ENCODE results near the gene MAML2.
A peak's percentile ranks its signal among the peaks of the same experiment; 100 is the strongest.

Gene MAML2

DNA sequence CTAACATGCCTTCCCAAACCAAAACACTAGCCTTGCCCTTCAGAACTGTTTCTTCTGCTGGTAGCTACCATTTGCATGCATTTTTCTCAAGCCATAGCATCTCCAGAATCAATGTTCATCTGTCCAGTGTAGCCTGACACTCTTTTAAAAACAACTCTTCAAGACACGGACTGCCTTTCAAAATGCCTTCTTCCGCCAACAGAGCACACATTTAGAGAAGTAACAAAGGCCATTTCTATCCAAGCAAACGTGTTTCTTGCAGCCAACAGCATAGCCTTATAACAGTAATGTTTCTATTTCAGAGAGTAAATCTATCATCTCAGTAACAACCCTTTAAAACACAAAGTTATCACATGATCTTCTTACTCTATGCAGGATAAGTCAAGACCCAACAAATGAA, 275.8 kb downstream of the MAML2 start:
- no peak for DNase-seq (ENCODE audit: low spot score)

DNA sequence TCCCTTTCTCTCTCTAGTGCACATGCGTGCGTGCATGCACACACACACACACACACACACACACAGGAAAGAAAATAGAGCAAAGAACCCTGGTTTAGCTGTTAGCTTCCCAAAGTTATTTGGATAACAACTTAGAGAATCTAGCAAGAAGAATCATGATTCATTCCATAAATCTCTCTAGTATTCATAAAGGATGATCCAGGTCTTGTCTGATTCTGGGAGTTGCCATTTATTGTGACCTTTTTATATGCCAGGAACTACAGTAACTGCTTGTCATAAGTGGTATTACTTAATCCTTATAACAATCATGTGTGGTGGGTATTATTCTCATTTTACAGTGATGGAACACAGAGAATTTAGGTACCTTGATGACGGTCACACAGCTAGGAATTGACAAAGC, 277.6 kb downstream of the MAML2 start:
- no peak for DNase-seq (ENCODE audit: low spot score)

DNA sequence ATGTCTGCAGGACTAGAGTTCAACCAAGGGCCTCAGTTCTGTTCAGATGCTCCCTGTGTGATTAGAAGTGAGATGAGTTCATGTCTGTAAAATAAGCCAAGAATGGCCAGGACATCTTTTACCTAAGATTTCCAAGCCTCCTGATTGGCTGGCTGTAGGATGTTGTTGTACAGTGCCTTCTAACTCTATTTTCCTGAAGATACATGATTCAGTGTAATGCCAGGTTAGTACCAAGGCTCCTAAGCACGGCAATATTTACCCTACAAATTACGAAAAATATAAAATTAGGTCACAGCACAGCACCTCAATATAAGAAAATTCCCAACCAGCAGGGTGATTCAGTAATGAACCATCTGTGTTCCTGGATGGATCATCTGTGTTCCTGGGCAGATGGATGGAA, 279.1 kb downstream of the MAML2 start:
- peak; percentile 95 for DNase-seq (ENCODE audit: low spot score)

DNA sequence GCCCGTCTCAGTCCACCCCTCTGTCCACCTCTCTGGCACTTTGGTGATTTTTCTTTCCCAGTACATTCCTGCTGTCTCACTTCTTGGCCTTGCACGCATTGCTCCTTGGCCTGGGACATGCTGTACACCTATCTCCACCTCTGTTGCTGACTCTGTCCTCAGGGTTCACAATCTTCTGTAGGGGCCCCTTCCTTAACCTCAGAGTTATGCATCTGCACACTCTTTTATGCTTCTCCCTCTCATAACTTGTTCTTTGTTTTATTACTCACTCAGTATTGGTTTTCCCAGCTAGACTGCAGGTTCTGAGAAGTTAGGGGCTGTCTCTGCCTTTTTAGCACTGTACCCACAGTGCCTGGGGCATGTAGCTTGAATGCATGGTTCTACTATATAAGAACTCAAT, 279.9 kb downstream of the MAML2 start:
- DNase-seq (ENCODE audit: low spot score) = no peak

DNA sequence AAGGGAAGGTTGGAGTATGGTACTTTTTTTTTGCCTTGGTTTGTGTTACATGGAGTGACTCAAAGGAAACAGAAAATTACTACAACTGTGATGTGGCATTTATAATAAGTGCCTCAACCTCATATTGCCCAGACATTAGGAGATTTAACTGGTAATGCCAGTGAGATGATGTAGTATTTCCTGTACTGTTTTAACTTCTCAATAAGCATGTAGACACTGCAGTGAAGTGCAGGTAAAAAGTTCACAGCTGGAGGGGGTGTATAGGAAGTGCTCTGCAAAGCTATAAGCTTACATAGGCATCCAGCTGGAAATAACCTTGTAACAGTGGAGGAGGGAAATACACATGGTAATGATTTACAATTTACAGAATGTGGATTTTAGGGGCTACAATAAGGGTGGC, 280.9 kb downstream of the MAML2 start:
- no peak for DNase-seq (ENCODE audit: low spot score)

DNA sequence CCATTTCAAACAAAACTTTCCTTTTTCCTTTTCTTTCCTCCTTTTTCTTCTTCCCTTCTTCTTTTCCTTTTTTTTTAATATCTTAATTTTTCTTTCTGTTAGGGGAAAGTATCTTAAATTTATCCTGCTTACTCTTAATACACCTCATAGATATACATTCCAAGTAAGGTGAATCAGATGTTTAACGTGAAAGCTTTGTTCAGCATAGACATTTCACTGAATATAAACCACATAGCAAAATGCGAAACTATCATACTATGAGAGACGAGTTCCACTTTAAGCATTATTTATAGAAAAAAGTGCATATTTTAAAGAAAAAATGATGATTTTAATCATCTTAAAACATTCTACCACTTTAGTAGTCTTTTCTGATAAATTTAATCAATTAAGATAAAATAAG, 281.3 kb downstream of the MAML2 start:
- no peak for DNase-seq (ENCODE audit: low spot score)

DNA sequence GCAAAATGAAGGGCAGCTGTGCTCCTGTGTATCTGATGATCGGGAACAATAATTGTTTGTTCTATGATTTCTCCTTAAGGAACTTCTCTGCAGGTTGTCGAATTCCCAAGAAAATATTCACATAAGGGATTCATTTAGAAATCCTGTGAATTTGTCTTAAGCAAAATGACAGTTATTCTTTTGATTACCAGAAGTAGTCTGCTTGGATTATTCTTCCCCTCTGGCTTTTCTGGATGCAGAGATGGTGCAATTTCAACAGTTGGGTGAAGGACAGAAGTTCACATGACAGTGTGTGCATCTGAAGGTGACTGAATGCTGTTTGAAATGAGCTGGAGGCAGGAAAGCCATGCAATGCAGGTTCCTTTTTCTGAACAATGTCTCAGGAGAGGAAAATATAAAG, 281.9 kb downstream of the MAML2 start:
- DNase-seq (ENCODE audit: low spot score) = no peak

DNA sequence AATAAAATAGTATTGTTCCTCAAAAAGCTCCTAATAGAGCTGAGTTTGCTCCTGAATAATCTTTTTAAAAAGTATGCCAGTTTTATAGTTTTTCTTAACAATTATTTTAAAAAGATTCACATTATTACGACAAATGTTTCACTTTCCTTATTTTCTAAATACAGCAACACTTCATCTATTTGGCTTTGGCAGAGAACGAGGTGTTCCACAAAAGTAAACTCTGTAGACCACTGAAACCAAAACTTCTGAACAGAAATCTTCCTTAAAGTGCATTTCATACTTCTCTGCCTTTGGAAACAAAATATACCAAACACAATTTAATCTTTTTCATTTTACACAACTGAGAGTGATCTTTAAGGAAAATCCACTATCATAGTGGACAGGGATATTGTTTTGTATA, 285.5 kb downstream of the MAML2 start:
- no peak for DNase-seq (ENCODE audit: low spot score)

DNA sequence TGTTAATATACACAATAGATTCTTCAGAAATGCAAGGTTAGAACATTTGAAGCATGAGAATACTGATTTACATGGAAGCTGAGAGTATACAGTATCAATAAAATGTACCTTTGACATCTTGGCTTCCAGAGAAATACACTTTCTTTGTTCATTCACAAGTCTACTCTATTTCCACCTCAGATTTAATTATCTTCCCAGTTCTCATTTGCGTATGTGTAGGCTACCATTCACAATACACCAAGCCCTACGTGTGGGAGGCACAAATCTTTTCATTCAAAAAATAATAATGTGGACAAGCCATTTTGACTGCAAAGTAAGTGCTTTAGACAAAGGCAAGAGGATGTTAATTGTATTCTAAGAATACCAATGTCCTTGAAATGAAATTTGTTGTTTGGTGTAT, 286.4 kb downstream of the MAML2 start:
- no peak for DNase-seq (ENCODE audit: low spot score)

DNA sequence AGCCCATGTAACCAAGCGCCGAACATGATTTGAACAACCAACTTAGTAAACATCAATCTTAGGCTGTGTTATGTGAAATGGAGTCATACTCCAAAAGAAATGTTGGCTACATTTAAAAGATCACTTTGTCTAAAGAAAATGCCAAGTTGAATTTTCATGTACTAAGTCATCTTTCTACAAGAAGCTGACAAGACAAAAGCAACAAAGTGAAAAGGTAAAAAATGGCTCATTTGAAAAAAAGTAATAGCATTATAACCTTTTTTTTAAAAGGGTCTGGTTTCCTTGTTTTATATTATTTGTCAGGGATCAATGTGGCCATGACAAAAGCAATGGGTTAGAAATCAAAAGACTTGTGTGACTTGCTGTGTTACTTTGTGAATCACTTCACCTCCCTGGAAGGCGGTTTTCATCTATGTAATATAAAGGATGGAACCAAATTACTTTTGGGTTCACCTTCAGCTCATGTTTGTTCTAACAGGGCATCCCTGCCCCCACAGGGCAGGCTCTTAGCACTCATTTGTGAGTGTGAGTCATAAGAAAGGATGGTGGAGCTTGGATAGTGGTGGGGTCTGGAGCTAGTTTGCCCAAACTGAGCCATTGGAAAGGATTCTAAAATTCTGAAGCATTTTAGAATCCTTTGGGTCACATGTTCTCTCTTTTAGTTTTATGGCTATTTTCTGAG, 287.1 kb downstream of the MAML2 start:
- no peak for DNase-seq (ENCODE audit: low spot score)

DNA sequence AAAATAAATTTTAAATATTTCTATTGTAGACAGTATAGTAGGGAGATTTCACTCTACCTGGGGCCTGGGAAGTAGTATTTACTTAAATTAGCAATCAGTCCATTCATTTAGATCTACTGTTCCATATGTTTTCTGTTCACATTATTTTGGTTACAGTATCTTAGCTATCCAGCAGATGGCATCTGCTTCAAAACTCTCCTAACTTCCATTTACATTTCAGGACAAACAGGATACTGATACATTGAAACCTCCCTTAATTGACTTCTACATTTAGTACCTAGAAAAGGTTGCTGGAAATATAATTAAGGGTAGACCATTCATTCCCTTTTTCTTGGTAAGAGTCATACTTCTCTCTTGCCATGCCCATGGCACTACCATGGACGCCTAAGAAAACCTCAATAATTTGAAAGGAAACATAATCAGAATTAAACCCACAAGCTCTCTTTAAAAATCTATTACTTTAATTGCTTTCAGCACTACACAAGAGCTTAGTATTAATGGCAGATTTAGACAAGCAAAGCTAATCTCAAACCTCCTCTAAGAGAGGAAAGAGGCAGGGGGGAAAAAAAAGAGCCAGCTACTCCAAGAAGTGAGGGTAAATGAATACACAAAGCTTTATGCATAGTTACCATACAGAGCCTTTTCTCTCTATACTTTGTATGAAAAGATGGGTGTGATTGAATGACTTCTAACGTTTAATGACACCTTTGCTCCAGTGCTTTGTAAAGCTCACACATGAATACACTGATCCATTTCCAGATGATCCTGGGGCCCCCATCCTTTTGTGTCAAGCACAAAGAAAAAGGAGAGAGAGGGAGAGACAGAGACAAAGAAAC, 287.9 kb downstream of the MAML2 start:
- DNase-seq (ENCODE audit: low spot score) = peak; percentile 65

DNA sequence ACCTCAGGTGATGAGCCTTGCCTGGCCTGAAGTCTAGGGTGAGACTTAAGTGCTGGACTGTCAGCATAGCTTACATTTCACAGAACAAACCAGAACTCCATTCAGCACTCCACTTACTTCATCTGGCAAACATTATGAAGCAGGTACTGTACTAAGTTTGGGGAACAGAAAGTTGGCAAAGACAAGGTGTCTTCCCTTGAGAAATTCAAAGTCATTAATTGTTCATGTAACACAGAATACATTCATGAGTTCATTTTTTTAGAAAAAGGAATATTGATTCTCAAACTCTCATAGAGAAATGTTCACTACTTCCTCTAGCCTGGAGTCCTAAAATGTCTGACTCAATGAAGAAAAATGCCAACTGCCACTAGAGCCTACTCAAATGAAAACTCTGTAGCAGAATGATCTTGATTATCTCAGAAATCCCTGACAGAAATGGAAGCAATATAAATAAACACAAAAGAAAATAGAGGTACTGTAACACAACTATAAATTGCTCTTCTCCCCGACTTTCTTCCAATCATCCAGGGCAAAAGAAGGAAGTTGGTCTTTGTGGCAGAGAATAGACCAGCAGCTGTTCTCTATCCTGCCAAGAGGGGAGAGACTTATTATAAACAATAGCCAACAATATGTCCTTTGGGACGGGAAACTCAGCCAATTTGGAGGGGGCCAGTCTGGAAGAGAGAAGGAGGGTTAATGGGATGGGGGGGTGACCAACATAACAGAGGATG, 289.9 kb downstream of the MAML2 start:
- DNase-seq (ENCODE audit: low spot score) = no peak

DNA sequence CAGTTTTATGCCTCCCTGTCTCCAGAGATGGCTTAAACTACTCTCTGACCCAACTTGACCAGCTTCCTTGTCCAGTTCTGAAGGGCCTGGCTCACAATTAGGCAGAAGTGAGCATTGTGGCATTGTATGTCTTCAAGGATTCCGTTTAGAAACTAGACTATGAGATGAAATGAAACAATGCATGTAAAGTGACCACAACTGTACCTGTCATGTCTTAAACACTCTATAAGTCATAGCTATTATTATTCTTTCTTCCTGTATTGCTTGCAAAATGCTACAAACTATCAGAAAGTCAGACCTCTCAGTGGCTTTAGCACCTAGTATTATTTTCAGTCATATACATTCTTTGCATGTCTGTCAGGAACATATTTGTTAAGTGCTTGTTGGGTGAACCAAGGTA, 291.2 kb downstream of the MAML2 start:
- DNase-seq (ENCODE audit: low spot score) = no peak

DNA sequence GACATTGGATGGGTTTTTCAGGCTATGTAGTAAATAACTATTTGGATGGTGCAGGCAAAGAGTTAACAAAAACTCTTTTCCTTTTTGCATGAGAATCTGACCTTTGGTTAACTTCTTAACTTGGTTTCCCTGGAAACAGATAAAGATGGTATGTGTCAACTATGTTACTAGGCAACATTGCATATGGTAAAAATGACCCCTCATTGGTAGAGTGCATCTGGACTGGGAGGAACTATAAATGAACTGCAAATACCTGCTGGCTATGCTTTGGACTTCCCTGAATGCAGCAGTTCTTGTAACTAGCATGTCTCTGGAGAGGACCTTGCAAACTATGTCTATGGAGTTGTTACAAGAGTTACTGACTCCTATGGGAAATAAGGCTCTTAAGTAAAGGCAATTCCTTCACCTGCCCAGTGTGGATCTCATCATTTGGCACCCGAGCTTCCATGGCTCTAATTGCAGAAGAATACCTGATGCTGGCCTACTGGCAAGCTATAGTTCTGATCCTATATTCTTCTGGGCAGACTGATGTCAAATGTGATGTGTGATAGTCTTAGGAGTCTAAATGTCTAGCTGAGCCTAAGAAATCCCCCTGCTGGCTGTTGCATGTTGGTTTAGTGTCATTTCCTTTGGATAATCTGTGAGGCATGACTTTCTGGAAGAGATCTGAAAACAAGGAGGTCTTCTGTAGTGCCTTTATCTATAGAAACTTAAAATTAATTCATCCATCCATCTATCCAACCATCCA, 292.4 kb downstream of the MAML2 start:
- DNase-seq (ENCODE audit: low spot score) = no peak

DNA sequence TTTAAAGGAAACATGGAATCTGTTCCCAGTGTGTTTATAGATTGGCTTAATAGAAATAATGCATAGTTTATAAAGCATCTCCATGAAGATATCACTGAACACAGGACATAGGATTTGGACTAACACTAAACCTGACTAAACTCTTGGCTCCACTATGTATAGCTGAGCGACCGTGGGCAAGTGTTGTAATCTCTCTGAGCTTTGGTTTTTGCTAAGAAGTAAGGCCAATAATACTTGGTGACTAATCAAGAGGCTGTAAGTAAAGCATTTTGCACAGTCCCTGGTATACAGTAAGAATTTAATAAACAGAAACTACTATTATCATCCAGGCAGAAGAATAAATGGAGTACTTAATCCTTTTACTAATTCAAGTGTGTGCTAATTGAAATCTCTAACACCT, 293.6 kb downstream of the MAML2 start:
- no peak for DNase-seq (ENCODE audit: low spot score)

DNA sequence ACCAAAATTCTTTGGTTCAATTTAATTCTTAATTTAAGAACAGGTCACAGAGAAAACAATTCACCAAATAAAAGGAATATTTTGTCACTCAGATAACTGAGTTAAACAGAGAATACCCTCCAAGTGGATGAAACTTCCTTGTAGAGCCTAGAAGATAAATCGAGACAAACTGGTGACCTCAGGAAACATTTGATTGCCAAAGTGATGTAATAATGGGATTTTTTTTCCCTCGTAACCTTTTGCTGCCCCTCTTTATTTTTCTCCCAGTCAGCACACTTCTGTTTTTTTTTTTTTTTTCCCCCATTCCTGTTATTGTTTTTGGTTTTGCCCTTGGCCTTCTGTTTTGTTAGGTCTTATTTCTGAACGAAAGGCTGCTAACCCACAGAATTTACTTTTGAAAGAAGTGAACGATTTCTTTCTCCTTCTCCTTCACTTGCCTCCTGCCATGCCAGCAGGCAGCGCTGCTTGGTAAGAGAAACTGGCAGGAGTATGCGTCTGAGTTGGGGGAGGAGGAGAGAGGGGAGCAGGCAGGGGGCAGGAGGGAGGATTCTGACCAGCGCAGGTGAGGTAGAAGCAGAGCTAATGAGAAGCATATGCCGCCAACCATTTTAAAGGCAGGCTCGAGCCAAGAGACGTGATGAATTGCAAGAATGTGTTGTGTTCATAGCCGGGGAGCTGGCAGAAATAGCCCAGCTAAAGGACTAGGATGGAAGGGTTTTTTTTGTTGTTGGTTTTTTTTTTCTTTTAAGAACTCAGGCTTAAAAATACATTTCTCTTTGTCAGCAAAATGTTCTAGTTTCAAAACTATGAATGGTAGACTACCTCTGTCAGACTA, 297.2 kb downstream of the MAML2 start:
- peak; percentile 95 for DNase-seq (ENCODE audit: low spot score)

DNA sequence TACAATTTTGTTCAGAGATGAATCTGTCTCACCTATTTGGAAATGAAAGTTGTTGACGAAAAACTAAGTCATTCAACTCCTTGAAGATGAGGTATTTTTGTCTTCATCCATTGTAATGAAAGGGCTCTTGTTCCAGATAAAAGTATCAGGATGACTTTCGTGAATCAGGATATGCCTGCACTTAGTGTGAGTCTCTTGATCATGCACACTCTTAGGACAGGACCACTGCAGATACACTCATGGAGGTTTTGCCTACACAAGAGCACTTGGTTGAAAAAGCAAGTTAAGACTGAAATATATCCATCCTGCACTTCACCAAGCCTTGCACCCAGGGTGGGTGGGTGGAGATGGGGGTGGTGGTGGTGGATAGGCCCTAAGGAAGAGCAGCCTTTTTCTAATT, 298.2 kb downstream of the MAML2 start:
- no peak for DNase-seq (ENCODE audit: low spot score)

DNA sequence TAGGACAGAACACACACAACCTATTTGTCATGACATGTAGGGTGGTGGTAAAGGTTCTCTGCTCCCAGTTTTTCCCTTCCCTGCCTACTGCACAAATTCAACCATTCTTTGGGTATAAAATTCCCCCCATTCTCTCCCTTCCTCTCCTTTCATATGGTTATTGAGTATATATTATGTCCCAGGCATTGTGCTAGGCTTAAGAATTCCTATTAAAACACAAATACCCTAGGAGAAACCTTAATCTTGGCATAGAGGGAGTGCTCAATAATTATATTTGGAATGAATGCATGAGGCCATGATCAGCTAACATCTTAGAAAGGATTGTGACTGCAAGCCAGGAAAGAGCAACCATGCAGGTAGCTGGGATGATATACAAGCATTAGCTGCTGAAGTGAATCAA, 298.7 kb downstream of the MAML2 start:
- no peak for DNase-seq (ENCODE audit: low spot score)

DNA sequence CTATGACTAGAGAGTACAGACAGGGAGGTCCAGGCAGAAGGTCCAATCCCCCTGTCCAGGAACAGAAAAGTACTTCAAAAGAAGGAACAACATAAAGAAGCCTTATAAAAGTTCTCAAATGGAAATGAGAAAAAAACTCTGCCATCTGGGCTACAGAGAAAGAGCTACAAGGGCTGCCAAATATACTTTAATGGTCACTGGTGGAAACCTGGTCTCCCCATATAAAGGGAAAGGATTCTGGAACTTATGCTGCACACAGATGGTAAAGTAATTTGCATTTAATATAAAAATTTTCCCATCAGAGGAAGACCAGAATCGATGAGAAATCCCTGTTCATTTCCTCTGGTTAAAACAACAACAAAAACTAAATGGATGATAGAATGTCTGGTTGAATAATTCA, 299.7 kb downstream of the MAML2 start:
- DNase-seq (ENCODE audit: low spot score) = no peak

DNA sequence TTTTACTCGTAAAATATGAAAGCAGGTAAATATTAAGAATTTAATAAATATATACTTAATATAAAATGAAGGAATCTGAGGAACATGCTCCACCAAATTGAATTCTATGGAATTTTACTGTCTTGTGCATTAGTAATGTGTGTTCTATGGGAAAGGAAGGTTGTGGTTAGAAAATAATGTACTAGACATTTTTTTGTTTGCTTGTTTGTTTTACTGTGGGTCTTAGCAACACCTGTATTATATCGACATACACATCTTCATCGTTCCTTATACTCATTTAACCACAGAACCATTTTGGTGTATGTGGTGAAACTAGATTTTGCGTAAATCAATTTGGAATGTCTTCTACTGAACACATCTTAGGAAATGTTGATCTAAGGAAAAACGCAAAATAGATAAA, 304.9 kb downstream of the MAML2 start:
- DNase-seq (ENCODE audit: low spot score) = no peak

DNA sequence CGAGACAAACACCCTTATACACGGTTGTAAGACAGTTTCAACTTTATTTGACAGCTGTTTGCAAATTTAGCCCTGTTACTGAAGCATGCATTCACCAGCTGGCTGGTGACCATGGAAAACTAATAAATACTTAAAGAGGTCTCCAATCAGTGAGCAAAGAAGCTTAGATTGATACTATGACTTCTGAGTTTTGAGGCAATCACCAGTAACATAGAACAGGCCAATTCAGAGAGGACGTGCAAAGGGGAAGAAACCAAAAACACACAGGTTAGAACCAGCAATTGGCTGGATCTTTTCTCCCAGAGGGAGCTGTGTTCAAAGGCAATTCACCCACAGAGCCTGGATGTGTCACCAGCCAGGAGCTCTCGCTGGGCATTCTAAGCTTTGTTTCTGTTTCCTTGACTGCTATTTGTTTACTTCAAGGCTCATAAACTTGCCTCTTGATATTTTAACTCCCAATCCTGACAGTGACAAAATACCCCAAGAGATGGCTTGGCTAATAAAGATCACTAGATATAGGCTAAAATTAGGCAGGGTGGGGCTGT, 305.5 kb downstream of the MAML2 start:
- no peak for DNase-seq (ENCODE audit: low spot score)
